SK-N-SH treated with all-trans-retinoic acid at 6 μM for 48 hours (cell line): ENCODE measurements around the gene LRFN5.

Experiments
- ATAC-seq: fragments of 200-7000 bp; cut with Tn5 transposase; 3 replicates; pipeline ENCODE4 v1.9.1; 2020; ENCODE audit warnings: mild to moderate bottlenecking, moderate library complexity
- ARNTL ChIP-seq: fragments of 450-650 bp; formaldehyde crosslinking; IDR thresholded peaks from 2 replicates; pipeline ENCODE4 v1.5.0; 2020; ENCODE audit warnings: low read depth, mild to moderate bottlenecking, moderate library complexity, borderline replicate concordance
- CREB5 ChIP-seq: fragments of 250-450 bp; sonication (Bioruptor Pico); IDR thresholded peaks from 2 replicates; pipeline ENCODE4 v1.5.1; 2020; ENCODE audit warnings: low read depth, mild to moderate bottlenecking, moderate library complexity
- CSDC2 ChIP-seq: fragments of 250-450 bp; sonication (Bioruptor Pico); IDR thresholded peaks from 2 replicates; pipeline ENCODE4 v1.5.0; 2020; ENCODE audit warnings: mild to moderate bottlenecking, moderate library complexity
- CSRNP3 ChIP-seq: fragments of 250-450 bp; sonication (Bioruptor Pico); IDR thresholded peaks from 2 replicates; pipeline ENCODE4 v1.5.1; 2021; ENCODE audit warnings: mild to moderate bottlenecking, moderate library complexity
- ESRRG ChIP-seq: fragments of 250-450 bp; sonication (Bioruptor Pico); IDR thresholded peaks from 2 replicates; pipeline ENCODE4 v1.6.1; 2021; ENCODE audit warnings: mild to moderate bottlenecking
- GLIS3 ChIP-seq: fragments of 250-450 bp; sonication (Bioruptor Pico); IDR thresholded peaks from 2 replicates; pipeline ENCODE4 v1.5.0; 2020; ENCODE audit warnings: mild to moderate bottlenecking, moderate library complexity
- ISL1 ChIP-seq: fragments of 250-450 bp; sonication (Bioruptor Pico); IDR thresholded peaks from 2 replicates; pipeline ENCODE4 v2.1.2; 2022; ENCODE audit warnings: mild to moderate bottlenecking, moderate library complexity
- OSR1 ChIP-seq: fragments of 250-450 bp; sonication (Bioruptor Pico); IDR thresholded peaks from 2 replicates; pipeline ENCODE4 v1.8.0; 2022; ENCODE audit warnings: moderate library complexity, mild to moderate bottlenecking, inconsistent platforms
- PATZ1 ChIP-seq: fragments of 250-450 bp; sonication (Bioruptor Pico); IDR thresholded peaks from 2 replicates; pipeline ENCODE4 v1.8.0; 2020; ENCODE audit warnings: mild to moderate bottlenecking, moderate library complexity, borderline replicate concordance
- POU6F1 ChIP-seq: fragments of 250-450 bp; sonication (Bioruptor Pico); IDR thresholded peaks from 2 replicates; pipeline ENCODE4 v1.8.0; 2021; ENCODE audit warnings: low read depth, mild to moderate bottlenecking, moderate library complexity, borderline replicate concordance
- RARB ChIP-seq: fragments of 250-450 bp; sonication (Bioruptor Pico); IDR thresholded peaks from 2 replicates; pipeline ENCODE4 v1.8.0; 2021; ENCODE audit warnings: mild to moderate bottlenecking, moderate library complexity
- SNAI2 ChIP-seq: fragments of 250-450 bp; sonication (Bioruptor Pico); IDR thresholded peaks from 2 replicates; pipeline ENCODE4 v1.5.0; 2020; ENCODE audit warnings: mild to moderate bottlenecking, moderate library complexity
- TCF4 ChIP-seq: fragments of 250-450 bp; sonication (Bioruptor Pico); IDR thresholded peaks from 2 replicates; pipeline ENCODE4 v1.8.0; 2021; ENCODE audit warnings: mild to moderate bottlenecking, moderate library complexity, borderline replicate concordance
- TOX ChIP-seq: fragments of 250-450 bp; sonication (Bioruptor Pico); IDR thresholded peaks from 2 replicates; pipeline ENCODE4 v1.8.0; 2021; ENCODE audit warnings: mild to moderate bottlenecking, moderate library complexity, borderline replicate concordance
- TSHZ2 ChIP-seq: fragments of 250-450 bp; sonication (Bioruptor Pico); IDR thresholded peaks from 2 replicates; pipeline ENCODE4 v1.5.0; 2020; ENCODE audit warnings: mild to moderate bottlenecking, moderate library complexity
- ZC3H10 ChIP-seq: fragments of 250-450 bp; sonication (Bioruptor Pico); IDR thresholded peaks from 2 replicates; pipeline ENCODE4 v1.5.1; 2021; ENCODE audit warnings: mild to moderate bottlenecking, moderate library complexity
- ZFP3 ChIP-seq: fragments of 250-450 bp; sonication (Bioruptor Pico); IDR thresholded peaks from 2 replicates; pipeline ENCODE4 v1.5.0; 2020; ENCODE audit warnings: mild to moderate bottlenecking, moderate library complexity
- ZFP30 ChIP-seq: fragments of 450-650 bp; formaldehyde crosslinking; IDR thresholded peaks from 2 replicates; pipeline ENCODE4 v1.5.0; 2022; ENCODE audit warnings: mild to moderate bottlenecking, moderate library complexity
- ZNF565 ChIP-seq: fragments of 450-650 bp; formaldehyde crosslinking; conservative IDR thresholded peaks from 2 replicates; pipeline ENCODE4 v1.5.0; 2020; ENCODE audit warnings: low read depth, mild to moderate bottlenecking, moderate library complexity
- ZNF70 ChIP-seq: fragments of 450-650 bp; formaldehyde crosslinking; IDR thresholded peaks from 2 replicates; pipeline ENCODE4 v1.5.0; 2020; ENCODE audit warnings: mild to moderate bottlenecking, moderate library complexity
- ZNF8 ChIP-seq: fragments of 450-650 bp; formaldehyde crosslinking; IDR thresholded peaks from 2 replicates; pipeline ENCODE4 v1.5.0; 2020; ENCODE audit warnings: mild to moderate bottlenecking, moderate library complexity

The LRFN5 gene

GRCh38 chr14:41699486-41699885, 92.8 kb downstream of the LRFN5 start:
- ATAC-seq: no peak
- no peak for TF ChIP-seq CREB5 (CRISPR knock-in tag)
- no peak for TF ChIP-seq CSDC2 (CRISPR knock-in tag)
- no peak for TF ChIP-seq ZC3H10
- TF ChIP-seq ARNTL (CRISPR knock-in tag): no peak
- no peak for TF ChIP-seq RARB (CRISPR knock-in tag)
- no peak for TF ChIP-seq ZNF8 (CRISPR knock-in tag)
- no peak for TF ChIP-seq OSR1 (CRISPR knock-in tag)
- no peak for TF ChIP-seq ZFP30 (CRISPR knock-in tag)
- TF ChIP-seq, all 23 proteins: peak for 0

- TF ChIP-seq ISL1 (CRISPR knock-in tag) (no peak), ZNF70 (CRISPR knock-in tag) (no peak), CSDC2 (CRISPR knock-in tag) (no peak), ARNTL (CRISPR knock-in tag) (no peak), ZNF8 (CRISPR knock-in tag) (no peak), ZFP3 (CRISPR knock-in tag) (no peak), TCF4 (CRISPR knock-in tag) (no peak), ZFP30 (CRISPR knock-in tag) (no peak), OSR1 (CRISPR knock-in tag) (no peak), TOX (CRISPR knock-in tag) (no peak), RARB (CRISPR knock-in tag) (no peak), PATZ1 (CRISPR knock-in tag) (no peak)
- ATAC-seq: no peak
Observed at GRCh38 chr14:41718477-41719166, 111.9 kb downstream of the LRFN5 start.

GRCh38 chr14:41739203-41739602, 132.5 kb downstream of the LRFN5 start:
- ATAC-seq: no peak
- no peak for TF ChIP-seq ESRRG (CRISPR knock-in tag)
- TF ChIP-seq ARNTL (CRISPR knock-in tag): no peak
- TF ChIP-seq CREB5 (CRISPR knock-in tag): no peak
- TF ChIP-seq ZNF565 (CRISPR knock-in tag): no peak
- no peak for TF ChIP-seq SNAI2 (CRISPR knock-in tag)
- no peak for TF ChIP-seq CSRNP3 (CRISPR knock-in tag)
- no peak for TF ChIP-seq GLIS3
- TF ChIP-seq OSR1 (CRISPR knock-in tag): no peak
- no peak for TF ChIP-seq TCF4 (CRISPR knock-in tag)
- TF ChIP-seq ZC3H10: no peak
- no peak for TF ChIP-seq ZFP3 (CRISPR knock-in tag)
- no peak for TF ChIP-seq CSDC2 (CRISPR knock-in tag)
- no peak for TF ChIP-seq TSHZ2
- TF ChIP-seq PATZ1 (CRISPR knock-in tag): no peak
- no peak for TF ChIP-seq POU6F1 (CRISPR knock-in tag)
- TF ChIP-seq ZNF70 (CRISPR knock-in tag): no peak
- TF ChIP-seq ZNF8 (CRISPR knock-in tag): no peak
